ENCODE results near the gene APOBEC3B.
"Not testable (repeated sequence)": the region's sequence is repeated elsewhere in the genome, so short reads cannot be mapped to it uniquely, and the experiment has no call there.

APOBEC3B gene

GRCh38 chr22:38952281-38952993, 29.7 kb upstream of the APOBEC3B start:
- no peak for DNase-seq

GRCh38 chr22:38953091-38953490, 29.1 kb upstream of the APOBEC3B start:
- DNase-seq, result no peak

DNA sequence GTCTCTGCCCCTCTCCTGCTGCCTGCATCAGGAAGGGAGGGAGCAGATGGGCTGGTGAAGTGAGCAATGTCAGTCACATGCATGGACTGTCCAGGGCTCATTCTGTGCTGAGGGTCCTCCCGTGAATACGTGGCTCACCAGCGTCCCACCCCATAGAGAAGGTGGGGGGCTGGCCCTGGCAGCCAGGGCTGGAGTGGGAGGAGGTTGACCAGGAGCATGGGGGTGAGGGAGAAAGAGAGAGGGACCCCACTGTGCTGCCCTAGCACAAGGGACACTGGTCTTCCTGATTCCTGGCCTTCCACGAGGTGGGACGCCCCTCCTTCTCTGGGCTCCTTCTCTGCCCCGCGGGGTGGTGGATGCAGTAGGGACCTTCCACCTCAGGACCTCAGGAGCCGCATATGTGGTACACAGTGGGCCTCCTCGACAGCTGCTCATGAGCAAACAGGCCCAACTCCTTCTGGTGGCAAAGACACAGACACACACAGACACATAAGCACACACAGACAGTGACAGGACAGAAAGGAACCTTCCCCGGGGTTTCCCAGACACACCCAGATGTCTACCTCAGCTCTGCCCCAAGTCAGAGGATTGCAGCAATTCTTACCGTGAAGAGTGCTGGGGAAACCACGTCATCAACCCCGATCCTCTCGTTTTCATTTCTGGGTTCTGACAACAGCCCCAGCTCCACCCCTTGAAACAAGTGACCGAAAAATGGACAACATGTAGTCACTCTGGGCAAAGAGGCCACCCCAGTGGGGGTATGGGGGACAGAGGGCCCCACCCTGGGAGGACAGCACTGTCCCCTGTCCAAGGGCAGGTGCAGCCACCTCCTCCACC, 28.4 kb upstream of the APOBEC3B start:
- no peak for DNase-seq

DNA sequence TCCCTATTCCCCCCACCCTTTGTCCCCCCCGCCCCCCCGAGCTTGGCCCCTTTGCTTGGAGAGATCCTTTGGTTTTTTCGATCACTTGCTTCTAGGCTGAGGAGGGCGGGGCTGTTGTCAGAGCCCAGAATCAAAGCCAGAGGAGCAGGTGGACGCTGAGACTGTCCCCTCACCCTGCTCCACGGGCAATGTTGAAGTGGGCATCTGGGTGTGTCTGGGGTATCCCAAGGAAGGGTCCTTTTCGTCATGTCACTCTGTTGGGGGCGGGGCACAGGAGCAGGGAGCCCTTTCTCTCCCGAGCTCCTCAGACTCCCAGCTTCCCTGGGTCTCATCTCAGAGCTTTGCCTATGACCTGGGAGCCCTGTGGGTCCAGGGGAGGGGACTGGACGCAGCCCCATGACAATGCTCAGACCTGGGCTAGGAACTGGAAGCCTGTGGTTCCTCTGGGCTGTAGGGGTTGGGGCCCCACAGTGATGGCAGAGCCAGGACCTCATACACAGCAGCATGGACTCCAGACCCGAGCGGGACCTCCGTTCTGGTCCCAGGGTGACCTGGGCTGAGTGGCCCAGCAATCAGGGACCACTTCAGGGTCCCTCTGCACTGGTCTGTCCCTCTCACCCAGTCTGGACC, 27.6 kb upstream of the APOBEC3B start:
- DNase-seq, result no peak

- no peak for DNase-seq
Observed at GRCh38 chr22:38955250-38955905, 26.8 kb upstream of the APOBEC3B start.

- DNase-seq, result no peak
Observed at GRCh38 chr22:38955926-38956325, 26.2 kb upstream of the APOBEC3B start.

GRCh38 chr22:38956551-38956950, 25.6 kb upstream of the APOBEC3B start:
- no peak for DNase-seq

DNA sequence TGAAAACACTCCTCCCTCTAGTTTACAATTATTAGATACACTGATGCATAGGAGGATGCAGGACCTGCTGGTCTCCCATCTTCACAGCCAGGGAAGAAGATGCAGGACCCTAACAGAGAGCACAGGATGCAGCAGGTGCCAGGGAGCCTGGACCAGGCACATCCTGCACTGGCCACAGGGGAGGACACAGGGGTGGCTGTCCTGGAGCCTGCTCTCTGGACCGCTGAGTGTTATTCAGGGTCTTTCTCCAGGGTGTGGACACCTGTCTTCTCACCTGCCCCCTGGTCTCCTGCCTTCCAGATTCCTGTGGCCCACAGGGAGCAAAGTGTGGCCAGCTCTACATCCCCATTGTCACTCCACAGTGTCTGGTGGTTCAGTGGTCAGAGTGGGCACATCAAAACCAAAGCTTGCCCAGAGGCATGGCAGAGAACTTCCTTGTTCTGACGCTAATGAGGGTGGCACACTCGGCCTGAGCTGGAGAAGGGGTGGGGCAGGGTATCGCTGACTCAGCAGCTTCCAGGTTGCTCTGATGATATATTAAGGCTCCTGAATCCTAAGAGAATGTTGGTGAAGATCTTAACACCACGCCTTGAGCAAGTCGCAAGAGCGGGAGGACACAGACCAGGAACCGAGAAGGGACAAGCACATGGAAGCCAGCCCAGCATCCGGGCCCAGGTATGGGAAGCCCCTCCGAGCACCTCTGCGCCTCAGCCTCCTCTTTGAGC, 24.9 kb upstream of the APOBEC3B start, which contains the start of gene APOBEC3A:
APOBEC3A (plus strand) TSS at position 564 of the 725 bp plus-strand sequence; CDS start at position 647, 83 bp downstream.
- no peak for DNase-seq

GRCh38 chr22:38957808-38958650, 24.1 kb upstream of the APOBEC3B start:
- no peak for DNase-seq

- DNase-seq, result not testable (repeated sequence)
Observed at GRCh38 chr22:38958651-38958943, 23.6 kb upstream of the APOBEC3B start.

GRCh38 chr22:38959590-38959989, 22.6 kb upstream of the APOBEC3B start:
- DNase-seq, result no peak

- not testable (repeated sequence) for DNase-seq
Observed at GRCh38 chr22:38960673-38961072, 21.5 kb upstream of the APOBEC3B start.

DNA sequence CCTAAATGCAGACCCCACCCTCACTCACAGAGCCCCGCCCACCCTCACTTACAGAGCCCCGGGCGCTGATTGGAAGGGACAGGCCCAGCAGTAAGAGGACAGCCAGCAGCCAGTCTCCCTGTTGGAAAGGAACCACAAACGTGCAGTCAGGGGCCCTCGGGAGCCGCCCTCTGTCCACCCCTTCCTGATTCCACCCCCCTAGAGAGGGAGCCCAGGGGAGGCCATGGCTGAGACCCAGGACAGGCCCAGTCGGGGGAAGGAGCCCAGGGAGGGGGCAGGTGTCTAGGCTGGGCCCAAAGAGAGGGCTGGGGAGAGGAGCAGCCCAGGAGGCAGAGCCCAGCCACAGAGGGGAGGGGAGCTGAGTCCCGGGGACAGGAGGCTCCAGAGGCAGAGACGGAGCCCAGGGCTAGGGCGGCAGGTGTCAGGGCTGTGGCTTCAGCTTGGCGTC, 18.8 kb upstream of the APOBEC3B start:
- DNase-seq, result not testable (repeated sequence)

DNA sequence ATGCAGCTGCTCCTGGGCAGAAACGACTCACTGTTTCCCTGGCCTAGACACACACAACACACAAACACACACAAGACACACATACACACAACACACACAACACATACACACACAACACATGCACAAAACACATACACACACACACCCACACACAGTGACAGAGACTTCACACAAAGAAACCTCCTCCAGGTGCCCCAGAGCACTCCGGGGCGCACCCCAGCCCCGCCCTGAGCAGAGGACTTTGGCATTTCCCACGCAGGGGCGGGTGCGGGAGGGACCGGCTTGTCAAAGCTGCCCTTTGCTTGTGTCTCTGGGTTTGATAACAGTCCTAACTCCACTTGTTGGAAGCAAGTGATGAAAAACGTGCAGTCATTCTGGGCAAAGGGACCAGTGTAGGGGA, 18.3 kb upstream of the APOBEC3B start:
- no peak for DNase-seq

- DNase-seq, result no peak
Observed at GRCh38 chr22:38964306-38964705, 17.8 kb upstream of the APOBEC3B start.

DNA sequence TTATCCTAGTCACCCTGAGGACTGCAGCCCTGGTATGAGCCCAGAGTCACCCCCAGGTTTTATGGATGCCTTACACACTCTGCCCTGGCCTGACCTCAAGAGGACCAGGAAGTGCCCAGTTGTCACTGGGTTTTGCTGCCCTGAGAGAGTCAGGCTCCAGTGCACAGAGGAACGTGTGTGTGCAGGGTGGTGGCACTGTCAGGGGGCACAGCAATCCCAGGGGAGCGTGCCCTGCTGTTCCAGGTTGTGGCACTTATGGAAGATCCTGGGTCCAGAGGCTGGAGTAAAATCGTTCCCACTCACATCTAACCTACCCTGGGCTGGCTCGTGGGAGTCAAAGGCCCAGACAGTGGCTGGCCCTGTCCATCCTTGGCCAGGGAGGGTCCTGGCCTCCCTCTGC, 17.2 kb upstream of the APOBEC3B start:
- no peak for DNase-seq

GRCh38 chr22:38965614-38966379, 16.4 kb upstream of the APOBEC3B start:
- DNase-seq, result no peak

GRCh38 chr22:38966380-38966702, 15.8 kb upstream of the APOBEC3B start:
- DNase-seq, result no peak

GRCh38 chr22:38966942-38967341, 15.2 kb upstream of the APOBEC3B start:
- no peak for DNase-seq

DNA sequence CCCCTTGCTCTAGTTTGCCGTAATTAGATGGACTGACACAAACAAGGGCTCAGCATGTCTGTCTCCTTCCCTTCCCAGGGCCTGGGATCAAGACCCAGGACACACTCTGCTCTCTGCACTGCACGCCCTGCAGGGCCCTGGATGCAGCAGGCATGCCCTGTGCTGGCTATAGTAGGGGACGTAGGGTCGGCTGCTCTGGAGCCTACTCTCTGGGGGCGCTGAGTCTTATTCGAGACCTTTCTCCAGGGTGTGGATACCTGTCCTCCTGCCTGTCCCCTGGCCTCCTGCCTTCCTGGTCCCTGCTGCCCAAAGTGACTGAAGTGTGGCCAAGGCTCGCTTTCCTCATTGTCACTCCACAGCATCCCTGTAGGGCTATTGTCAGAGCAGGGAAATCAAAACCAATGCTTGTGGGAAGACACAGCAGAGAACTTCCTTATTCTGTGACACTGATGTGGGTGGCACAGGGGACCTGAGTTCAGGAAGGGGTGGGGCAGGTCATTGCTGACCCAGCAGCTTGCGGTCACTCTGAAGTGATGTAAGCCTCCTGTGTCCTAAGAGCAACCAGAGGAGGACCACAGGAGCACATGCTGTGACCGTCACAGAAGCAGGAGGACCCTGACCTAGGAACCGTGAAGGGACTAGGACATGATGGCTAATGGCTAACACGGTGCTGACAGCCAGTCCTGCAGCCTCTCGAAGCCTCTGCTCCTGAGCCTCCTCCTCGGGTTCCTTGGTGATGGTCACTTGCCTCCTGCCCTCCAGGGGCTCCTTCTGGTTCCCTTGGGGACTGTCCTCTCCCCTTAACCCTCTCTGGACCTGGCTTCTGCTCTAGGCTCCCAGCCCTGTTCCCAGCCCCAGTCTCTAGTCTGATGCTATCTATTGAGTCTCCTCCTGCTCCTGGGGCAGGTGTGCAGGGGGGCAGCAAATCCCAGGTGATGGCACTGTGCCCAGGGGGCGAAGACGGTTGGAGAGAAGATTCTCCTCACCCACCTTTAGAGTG, 14.4 kb upstream of the APOBEC3B start:
- DNase-seq, result no peak
